HG03342 (cell line): ENCODE results near the gene OSBPL5.
"Not testable (repeated sequence)": the region's sequence is repeated elsewhere in the genome, so short reads cannot be mapped to it uniquely, and the experiment has no call there.

Experiments used
- ATAC-seq: cut with Tn5 transposase; IDR thresholded peaks from one replicate; pipeline ENCODE4 v1.9.1; 2021; ENCODE audit warnings: mild to moderate bottlenecking, moderate library complexity; ENCODE audit not compliant: unreplicated experiment

The OSBPL5 gene

DNA sequence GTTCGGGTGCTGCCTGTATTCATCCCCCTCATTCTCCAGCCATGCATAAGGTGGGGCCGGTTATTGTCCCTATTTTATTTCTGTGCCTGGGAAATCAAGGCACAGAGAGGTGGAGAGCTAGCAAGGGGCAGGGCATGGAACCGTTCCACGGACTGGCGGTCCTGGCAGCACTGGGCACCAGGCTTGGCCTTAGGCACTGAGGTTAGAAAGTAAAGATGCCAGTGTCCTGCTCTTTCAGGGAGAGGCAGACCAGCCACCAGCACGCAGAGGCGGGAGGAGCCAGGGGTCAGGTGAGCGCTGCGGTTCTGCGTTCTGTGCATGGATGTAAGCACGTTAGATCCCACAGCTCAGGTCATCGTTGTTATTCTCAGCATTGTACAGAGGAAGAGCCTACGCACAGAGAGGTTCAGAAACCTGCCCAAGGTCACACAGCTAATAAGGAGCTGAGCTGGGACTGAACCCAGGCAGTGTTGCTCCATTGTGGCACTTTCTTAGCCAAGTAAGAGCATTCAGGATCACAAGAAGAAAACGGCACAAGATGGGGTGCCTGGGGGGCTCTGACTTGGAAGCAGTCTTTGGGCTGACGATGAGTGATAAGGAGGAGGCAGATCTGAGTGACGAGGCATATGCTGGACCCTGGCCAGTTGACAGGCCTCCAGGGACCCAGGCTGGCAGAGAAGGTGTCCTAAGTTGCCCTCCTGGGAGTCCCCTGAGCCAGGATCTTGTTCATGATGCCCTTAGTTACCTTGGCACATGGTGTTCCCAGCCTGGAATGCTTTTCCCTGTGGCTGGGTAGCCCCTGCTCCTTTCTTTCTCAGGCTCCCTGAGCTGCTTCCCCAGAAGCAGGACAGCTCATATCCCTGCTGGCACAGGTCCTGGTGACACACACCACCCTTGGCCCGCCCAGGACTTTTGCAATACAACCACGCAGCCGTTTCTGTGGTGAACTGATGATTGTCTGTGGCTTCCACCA lies 41.1 kb downstream of the OSBPL5 start:
- no peak for ATAC-seq

DNA sequence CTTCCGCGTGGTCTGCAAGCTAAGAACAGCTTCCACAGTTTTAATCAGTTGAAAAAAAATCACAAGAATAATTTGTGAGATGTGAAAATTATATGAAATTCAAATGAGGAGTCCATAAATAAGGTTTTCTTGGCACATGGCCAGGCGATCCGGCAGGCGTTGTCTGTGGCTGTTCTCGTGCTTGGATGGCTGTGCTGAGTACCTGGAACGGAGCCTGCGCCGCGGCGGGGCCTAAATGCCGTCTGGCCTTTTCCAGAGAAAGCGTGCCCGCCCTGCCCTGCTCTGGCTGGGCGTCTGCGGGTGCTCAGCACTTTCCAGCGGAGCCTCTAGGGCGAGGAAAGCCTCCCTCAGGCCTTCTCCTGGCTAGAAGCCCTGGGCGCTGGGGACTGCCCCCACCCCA lies 41.8 kb downstream of the OSBPL5 start:
- ATAC-seq = no peak

DNA sequence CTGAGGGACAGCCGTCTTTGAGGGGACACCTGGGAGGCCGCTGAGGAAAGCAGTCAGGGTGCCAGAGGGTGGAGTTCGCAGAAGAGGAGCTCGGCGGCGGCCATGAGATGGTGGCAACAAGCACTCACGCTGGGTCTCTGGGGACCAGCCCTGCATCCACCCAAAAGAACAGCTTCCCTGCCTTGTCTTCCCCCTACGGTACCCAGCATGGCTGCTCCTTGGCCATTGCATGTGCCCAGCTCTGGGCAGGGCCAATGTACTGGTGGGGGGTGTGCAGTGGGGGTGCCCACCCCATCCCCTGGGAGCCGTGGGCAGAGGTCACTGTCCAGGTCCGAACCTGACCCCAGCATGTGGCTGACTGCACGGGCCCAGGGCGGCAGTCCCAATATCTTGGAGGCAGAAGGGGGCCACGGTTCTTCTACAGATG lies 42.3 kb downstream of the OSBPL5 start:
- no peak for ATAC-seq

DNA sequence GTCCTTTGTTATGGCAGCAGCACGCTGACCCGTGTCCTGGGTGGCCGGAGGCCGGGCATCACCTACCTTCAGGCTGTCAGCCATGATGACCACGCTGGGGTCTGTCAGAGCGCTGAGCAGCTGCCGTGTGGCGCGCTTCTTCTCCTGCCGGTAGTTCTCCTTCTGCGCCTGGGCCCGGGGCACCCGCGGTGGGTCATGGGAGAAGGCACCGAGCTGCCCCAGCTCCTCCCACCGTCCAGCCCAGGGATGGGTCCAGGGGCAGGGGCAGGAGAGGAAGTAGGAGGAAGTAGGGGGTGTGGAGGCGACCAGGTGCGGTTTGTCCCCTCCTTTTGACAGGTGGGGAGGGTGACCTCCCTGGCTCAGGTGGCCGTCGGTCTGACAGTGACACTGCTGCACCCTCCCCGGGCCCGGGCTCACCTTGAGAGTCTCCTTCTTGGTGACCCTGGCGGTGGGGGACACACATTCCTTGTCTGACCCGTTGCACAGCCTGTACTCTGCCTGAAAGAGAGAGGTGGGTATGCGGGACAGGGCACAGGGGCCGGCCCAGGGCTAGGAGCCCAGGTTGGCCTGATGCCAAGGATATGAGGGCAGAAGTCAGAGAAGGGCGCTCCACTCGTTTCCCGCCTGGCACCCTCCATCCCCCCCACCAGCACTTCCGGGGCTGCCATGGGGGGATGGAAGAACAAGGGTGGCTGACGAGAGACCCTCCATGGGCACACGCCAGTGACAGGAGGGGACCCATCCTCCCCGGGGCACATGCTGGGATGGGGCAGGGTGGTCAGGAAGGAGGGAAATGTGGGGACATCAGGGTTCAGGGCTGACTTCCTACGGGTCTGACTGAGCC lies 43.0 kb downstream of the OSBPL5 start:
- no peak for ATAC-seq

DNA sequence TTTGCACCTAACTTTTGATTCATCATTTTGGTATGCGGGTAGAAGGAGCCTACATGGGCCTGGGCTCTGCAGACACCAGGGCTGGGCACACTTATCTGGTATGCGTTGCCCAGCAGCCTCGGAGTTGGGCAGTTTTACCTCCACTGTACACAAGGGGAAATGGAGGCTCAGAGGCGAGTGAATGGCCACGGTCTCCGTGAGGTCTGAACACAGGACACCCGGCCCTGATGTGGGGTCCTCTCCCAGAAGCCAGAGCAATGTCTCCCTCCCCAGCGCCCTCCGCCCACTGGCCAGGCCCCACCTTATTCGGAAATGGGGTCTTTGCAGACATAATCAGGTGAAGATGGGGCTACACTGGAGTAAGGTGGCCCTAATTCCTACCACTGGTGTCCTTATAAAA lies 43.7 kb downstream of the OSBPL5 start:
- ATAC-seq = no peak

DNA sequence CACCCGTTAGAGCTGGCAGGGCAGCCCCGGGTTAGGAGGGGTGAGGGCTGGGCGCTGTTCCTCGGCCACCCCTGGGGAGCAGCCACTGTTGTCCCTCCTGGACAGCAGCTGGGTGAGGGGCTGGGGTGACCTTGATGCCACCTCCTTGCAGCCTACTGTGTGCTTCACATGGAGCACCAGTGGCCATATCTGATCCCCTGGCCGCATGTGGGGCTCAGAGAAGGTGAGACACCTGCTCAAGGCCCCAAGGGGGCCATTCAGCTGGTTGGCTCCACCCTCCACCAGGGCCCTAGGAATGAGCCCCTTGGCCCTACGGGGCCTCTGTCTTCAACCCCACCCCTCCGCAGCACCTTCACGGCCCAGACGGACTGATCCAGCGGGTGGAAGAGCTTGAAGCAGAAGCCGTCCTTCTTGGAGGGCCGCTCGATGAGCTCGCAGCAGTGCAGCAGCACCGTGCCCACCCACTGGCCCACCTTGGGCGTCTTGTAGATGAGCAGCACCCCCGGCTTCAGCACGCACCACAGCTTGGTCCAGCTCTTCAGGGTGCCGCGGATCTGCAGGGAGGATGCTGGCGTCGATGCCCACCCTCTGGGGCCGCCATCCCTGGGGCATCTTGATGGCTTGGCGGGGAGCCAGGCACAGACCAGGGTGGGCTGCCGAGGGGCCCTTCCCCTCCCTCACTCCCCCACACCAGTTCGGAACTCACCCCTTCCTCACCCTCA lies 44.9 kb downstream of the OSBPL5 start:
- no peak for ATAC-seq

DNA sequence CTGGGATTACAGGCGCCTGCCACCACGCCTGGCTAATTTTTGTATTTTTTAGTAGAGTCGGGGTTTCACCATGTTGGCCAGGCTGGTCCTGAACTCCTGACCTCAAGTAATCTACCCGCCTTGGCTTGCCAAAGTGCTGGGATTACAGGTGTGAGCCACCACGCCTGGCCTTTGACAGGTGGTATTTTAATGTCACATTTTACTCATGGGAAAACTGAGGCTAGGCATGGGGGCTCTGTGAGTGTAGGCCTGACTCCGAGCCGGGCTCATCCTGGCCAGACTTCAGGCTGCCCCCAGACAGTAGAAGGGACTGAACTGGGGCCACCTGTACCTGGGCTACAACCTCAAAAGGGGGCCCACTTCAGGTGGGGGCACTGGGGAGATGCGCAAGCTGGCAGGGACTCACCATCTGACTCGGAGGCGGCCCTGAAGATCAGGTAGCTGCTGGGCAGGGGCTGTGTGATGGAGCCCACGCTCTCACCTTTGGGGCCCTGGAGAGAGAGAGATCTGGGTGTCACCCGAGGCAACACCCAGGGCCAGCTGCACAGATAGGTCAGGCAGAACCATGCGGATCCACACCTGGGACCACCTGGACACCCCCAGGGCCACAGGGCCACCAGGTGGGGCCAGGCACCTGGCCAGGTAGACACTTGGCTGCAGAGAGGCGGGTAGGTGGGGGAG lies 45.8 kb downstream of the OSBPL5 start:
- no peak for ATAC-seq

DNA sequence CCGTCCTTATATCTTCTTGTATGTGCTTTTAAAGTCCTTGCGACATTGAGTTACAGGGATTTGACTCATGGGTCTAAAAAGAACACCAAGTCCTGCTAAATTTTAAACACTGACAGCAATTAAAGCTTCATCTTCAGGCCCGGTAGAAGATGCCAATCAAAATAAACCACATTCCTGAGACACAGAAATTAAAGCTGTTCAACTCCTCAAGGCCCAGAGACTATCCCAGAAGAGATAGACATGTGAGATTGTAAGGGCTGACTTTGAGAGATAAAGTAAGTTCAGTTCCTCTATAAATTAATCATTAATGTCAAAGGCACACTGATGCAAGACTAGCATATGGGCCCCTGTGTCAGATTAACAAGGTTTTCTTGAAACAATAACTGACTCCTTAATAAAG lies 49.8 kb downstream of the OSBPL5 start:
- no peak for ATAC-seq

DNA sequence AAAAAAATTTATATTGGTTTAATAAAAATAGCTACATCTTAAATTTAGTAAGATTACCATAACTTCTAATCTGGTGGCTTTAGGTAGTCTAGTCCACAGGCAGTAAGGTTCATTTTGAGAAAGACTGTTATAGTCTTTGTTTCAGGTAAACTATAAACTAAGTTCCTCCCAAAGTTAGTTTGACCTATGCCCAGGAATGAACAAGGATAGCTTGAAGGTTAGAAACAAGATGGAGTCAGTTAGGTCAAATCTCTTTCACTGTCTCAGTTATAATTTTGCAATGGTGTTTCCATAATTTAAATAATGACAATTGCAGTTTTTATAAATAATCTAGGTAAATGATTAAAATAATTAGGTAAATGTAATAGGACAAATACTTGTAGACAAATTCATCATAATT lies 51.4 kb downstream of the OSBPL5 start:
- not testable (repeated sequence) for ATAC-seq

DNA sequence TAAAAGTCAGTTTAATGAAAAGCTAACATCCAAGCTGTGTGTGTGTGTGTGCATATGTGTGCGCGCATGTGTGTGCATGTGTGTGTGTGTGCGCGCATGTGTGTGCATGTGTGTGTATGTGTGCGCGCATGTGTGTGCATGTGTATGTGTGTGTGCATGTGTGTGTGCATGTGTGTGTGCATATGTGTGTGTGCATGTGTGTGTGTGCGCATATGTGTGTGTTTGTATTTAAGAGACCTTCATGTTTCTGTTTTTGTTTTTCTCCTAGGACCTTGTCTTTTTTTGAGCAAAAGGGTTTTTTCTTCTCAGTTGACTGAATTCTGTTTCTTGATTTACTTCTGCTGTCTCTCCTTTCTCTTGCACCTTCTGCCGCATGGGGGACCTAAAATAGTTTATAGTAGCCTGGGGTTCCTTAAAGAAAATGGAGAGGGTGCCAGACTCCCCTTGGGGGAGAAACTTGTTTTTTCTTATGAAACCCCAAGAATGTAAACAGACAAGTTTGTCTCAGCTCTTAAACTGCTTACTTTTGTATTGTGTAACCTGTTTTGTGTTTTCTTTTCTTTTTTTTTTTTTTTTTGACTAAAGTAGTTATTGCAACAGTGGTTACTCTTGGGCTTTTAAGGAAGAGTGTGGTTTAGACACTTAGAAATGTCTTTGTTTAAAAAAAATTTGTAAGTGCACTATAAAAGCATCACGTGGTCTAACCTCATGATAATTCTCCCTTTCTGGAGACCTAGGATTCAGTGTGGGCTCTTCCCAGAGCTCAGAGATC lies 53.0 kb downstream of the OSBPL5 start:
- no peak for ATAC-seq

DNA sequence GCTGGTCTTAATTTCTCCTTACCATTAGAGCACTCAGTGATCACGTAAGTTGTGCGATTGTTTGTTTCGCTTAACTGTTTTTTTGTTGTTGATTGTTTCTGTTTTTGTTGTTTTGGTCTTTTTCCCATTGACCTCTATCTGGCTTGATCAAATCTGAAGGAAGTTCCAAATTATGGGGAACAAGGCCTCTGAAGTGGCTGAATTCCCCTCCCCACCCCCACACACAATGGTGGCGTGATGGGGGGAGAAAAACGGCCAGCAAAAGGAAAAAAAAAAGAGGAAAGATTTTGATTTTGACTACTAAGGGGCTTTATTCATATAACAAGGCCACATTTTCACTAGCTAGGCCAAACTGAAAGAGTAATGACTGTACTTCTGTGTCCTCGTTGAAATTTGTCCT lies 53.6 kb downstream of the OSBPL5 start:
- ATAC-seq = no peak

DNA sequence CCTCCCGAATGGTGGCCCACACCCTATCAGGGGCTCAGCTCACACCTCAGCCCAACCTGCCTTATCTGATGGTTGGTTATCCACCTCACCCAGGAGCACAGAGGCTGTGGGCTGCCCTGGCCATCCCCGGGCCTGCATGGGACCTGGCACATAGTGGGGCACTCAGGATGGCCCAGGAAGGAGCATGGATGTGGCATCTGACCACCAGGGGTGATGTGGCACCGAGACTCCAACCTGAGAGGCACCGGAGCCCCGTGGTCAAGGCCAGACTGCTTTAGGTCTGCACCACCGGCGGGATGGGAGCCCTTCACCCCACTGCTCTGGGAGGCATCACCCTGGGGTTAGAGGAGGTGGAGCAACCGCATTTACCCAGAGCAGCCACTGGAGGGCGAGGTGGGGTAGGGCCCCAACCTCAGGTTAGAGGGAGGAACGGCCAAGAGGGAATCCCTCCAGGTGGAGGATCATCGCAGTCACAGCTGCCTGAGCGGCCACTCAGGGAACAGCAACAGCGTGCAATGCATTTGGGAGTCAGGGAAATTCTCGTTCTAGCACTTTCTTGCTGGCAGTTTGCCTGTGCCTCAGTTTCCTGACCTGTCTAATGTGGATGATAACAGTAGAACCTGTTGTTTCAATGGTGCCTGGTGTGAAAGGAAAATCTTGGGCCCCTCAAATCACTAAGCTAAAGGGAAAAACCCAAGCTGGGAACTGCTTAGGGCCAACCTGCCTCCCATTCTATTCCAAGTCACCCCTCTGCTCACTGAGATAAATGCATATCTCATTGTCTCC lies 55.0 kb downstream of the OSBPL5 start:
- ATAC-seq = no peak

DNA sequence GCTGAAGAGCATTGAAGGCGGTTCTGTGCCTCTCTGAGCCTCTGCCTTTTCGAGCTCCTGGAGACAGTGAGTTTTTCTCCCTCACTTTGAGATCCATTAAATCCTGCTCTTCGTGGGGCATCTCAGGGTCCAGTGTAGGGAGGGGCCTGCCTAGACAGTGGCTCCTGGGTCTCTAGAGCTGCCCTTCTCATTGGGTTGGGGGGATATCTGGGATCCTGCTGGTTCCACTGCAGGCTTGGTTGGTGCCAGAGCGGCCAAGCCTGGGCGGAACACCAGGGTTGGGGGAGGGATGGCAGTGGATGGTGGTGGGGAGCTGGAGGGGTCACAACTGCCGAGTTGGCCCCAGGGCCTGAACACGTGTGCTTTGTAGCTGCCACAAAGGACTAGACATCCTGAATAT lies 55.7 kb downstream of the OSBPL5 start:
- no peak for ATAC-seq

DNA sequence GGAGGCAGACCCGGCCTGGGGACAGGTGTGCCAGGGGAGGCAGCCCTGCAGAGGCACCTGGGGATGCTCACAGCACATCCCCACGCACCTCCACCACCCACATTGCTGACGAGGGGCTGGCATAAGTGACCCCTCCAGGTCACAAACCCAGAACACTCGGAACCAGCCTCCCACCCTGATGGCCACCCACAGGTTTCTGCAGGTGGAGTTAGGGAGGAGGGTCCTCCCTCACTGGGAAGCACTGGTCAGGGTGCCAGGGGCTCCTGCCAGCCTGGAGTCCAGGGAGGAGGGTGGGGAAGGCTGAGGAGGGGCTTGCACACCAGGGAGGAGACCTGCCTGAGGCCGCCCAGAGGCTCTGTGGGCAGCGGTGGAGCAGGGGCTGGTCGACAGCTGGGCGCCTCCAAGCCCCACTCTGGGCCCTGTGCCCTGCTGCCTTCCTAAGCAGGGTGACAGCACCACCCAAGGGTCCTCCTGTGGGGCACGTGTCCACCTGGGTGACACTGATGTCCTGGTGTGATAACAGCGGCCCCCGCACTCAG lies 56.9 kb downstream of the OSBPL5 start:
- no peak for ATAC-seq

DNA sequence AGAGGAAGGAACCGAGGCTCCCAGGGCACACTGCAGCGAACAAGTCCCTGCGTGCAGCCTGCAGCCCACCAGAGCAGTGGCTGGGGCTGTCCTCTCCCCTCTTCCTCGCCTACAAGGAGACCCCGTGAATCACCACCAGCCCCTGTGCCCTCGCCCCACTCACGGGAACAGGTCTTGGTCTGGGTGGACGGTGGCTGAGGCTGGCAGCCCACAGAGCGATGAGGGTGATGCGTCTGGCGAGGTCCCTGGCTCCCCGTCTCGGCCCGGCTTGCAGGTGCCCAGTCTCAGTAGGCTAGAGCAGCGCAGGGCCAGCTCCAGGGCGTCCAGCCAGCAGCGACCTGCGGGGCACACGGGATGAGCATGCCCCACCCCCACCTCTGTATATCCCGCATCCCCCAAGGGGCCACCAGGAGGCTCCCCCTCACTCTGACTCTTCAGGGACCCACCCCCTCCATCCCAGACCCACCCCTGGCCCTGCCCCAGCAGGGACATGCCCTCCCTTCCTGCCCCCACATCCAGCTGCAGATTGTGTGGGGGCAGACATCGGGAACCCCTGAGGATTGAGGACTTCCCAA lies 57.4 kb downstream of the OSBPL5 start:
- no peak for ATAC-seq

DNA sequence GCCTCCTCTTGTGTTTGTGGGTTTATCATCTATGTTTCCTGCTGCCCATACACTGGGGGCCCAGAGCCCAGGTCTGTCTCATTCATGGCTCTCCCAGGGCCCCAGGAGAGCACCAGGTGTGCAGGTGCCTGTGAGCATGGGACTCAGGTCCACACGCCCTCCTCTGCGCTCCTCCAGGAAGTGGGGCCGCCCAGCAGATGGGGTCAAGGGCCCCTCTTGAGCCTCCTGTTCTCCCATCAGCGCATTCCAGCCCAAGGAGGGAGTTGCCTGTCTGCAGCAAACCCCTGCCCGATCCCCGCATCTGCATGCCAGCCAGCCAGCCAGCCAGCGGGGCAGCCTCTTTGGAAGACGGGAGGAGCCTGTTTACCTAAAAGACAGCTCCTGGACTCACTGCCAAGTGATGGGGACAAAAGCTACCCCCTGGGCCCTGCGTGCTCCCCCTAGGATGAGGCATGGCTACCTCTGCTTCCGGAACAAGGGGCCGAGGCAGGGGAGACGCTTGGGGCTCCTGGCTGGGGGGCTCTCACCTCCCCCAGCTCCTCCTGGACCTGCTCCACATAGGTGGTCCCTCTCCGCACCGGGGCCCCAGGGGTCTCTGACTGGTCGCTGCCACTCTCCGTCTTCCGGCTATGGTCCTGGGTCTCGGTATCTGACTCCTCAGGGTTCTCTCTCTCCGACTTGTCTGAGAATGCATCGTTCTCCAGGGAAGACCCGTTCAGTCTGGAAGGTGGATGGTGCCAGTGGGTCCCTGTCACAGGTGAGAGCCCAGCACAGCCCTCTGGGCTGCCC lies 58.2 kb downstream of the OSBPL5 start:
- no peak for ATAC-seq
